ENCODE results near the gene RIMS1. TPM values are rescaled to one million over a fixed set of nuclear protein-coding genes. Genes with fewer than 3 reads are reported as not detected.

Gene RIMS1
- total and polyA plus RNA-seq, 4 donors: 0.14 to 5.7 (median 1.6) TPM

- Histone ChIP-seq H3K9me3 (ENCODE audit: control insufficient read depth in 4 of 4, insufficient read depth in 3 of 4, low read length in 3 of 4) (no peaks in the 10 kb centered on the region), H3K9ac (ENCODE audit: insufficient read depth in 1 of 2, low read length in 2 of 2) (no peak overlapping the region), H3K4me3 (no peak overlapping the region), H3K36me3 (ENCODE audit: control insufficient read depth in 4 of 4, insufficient read depth in 4 of 4, low read length in 4 of 4) (no peaks in the 10 kb centered on the region), H3K27me3 (ENCODE audit: control insufficient read depth in 3 of 3, insufficient read depth in 3 of 3, low read length in 2 of 3) (no peaks in the 10 kb centered on the region), H3K4me1 (ENCODE audit: control insufficient read depth in 5 of 5, insufficient read depth in 5 of 5, low read length in 5 of 5) (no peaks in the 10 kb centered on the region), H3K27ac (ENCODE audit: low read depth in 1 of 2, low read length in 1 of 2) (no peak overlapping the region)
- WGBS, 2 donors: 95 to 96% methylated on average over 4 of the region's 4 CpGs
- DNase-seq: no peak
- ATAC-seq (ENCODE audit: insufficient read depth, low FRiP score): no peak
- no peak for TF ChIP-seq CTCF (IDR thresholded peaks at IDR 0.05; ENCODE audit: control extremely low read depth, extremely low read depth)
These were observed 360.6 kb downstream of the RIMS1 start for GRCh38 chr6:72246926-72247325.

GRCh38 chr6:72248621-72249020 lies 362.3 kb downstream of the RIMS1 start:
- H3K36me3 ChIP-seq (ENCODE audit: control insufficient read depth in 4 of 4, insufficient read depth in 4 of 4, low read length in 4 of 4): no peaks in the 10 kb centered on the region
- no peak overlapping the region for H3K4me3 ChIP-seq
- no peaks in the 10 kb centered on the region for H3K9me3 ChIP-seq (ENCODE audit: control insufficient read depth in 4 of 4, insufficient read depth in 3 of 4, low read length in 3 of 4)
- WGBS, 2 donors: 90 to 93% methylated on average over 1 of the region's 1 CpG
- DNase-seq: no peak
- H3K4me1 ChIP-seq (ENCODE audit: control insufficient read depth in 5 of 5, insufficient read depth in 5 of 5, low read length in 5 of 5): peaks cover 0 to 2% (median 0%) of the 10 kb centered on the region in 5 donors
- no peak for TF ChIP-seq CTCF (IDR thresholded peaks at IDR 0.05; ENCODE audit: control extremely low read depth, extremely low read depth)
- no peak overlapping the region for H3K27ac ChIP-seq (ENCODE audit: low read depth in 1 of 2, low read length in 1 of 2)
- H3K9ac ChIP-seq (ENCODE audit: insufficient read depth in 1 of 2, low read length in 2 of 2): no peak overlapping the region
- no peak for ATAC-seq (ENCODE audit: insufficient read depth, low FRiP score)
- H3K27me3 ChIP-seq (ENCODE audit: control insufficient read depth in 3 of 3, insufficient read depth in 3 of 3, low read length in 2 of 3): no peaks in the 10 kb centered on the region

GRCh38 chr6:72250664-72251063 lies 364.3 kb downstream of the RIMS1 start:
- Histone ChIP-seq H3K36me3 (ENCODE audit: control insufficient read depth in 4 of 4, insufficient read depth in 4 of 4, low read length in 4 of 4) (no peaks in the 10 kb centered on the region), H3K9ac (ENCODE audit: insufficient read depth in 1 of 2, low read length in 2 of 2) (no peak overlapping the region), H3K4me3 (no peak overlapping the region), H3K4me1 (ENCODE audit: control insufficient read depth in 5 of 5, insufficient read depth in 5 of 5, low read length in 5 of 5) (peaks cover 0 to 2% (median 0%) of the 10 kb centered on the region in 5 donors), H3K27ac (ENCODE audit: low read depth in 1 of 2, low read length in 1 of 2) (no peak overlapping the region), H3K27me3 (ENCODE audit: control insufficient read depth in 3 of 3, insufficient read depth in 3 of 3, low read length in 2 of 3) (no peaks in the 10 kb centered on the region), H3K9me3 (ENCODE audit: control insufficient read depth in 4 of 4, insufficient read depth in 3 of 4, low read length in 3 of 4) (no peaks in the 10 kb centered on the region)
- DNase-seq (no peak), ATAC-seq (ENCODE audit: insufficient read depth, low FRiP score) (no peak)
- no peak for TF ChIP-seq CTCF (IDR thresholded peaks at IDR 0.05; ENCODE audit: control extremely low read depth, extremely low read depth)
- WGBS, 2 donors: 93 to 95% methylated on average over 3 of the region's 3 CpGs

- Histone ChIP-seq H3K4me3 (no peak overlapping the region), H3K9ac (ENCODE audit: insufficient read depth in 1 of 2, low read length in 2 of 2) (no peak overlapping the region), H3K36me3 (ENCODE audit: control insufficient read depth in 4 of 4, insufficient read depth in 4 of 4, low read length in 4 of 4) (no peaks in the 10 kb centered on the region), H3K4me1 (ENCODE audit: control insufficient read depth in 5 of 5, insufficient read depth in 5 of 5, low read length in 5 of 5) (no peaks in the 10 kb centered on the region), H3K27me3 (ENCODE audit: control insufficient read depth in 3 of 3, insufficient read depth in 3 of 3, low read length in 2 of 3) (no peaks in the 10 kb centered on the region), H3K27ac (ENCODE audit: low read depth in 1 of 2, low read length in 1 of 2) (no peak overlapping the region), H3K9me3 (ENCODE audit: control insufficient read depth in 4 of 4, insufficient read depth in 3 of 4, low read length in 3 of 4) (no peaks in the 10 kb centered on the region)
- ATAC-seq (ENCODE audit: insufficient read depth, low FRiP score): no peak
- 74 to 84% methylated on average over 3 of the region's 3 CpGs for WGBS, 2 donors
- no peak for DNase-seq
- TF ChIP-seq CTCF (IDR thresholded peaks at IDR 0.05; ENCODE audit: control extremely low read depth, extremely low read depth): no peak
These were observed 374.1 kb downstream of the RIMS1 start for GRCh38 chr6:72260489-72260888.
